CD4-positive, alpha-beta T cell (primary cell): Measurements from ENCODE around the gene POLE4. TPM values are rescaled to one million over a fixed set of nuclear protein-coding genes. Genes with fewer than 3 reads are reported as not detected.

Source experiments
- ATAC-seq: fragments of 200-7000 bp; cut with Tn5 transposase; one replicate; pipeline ENCODE4 v1.10.0; 2022; ENCODE audit warnings: mild to moderate bottlenecking; ENCODE audit not compliant: poor library complexity
- CTCF ChIA-PET: fragments of 350-600 bp; sonication (Branson Sonifier 250); formaldehyde crosslinking; loops from one replicate; lab custom pipeline; 2021; ENCODE audit warnings: antibody characterized with exemption, inconsistent platforms; lab: Charles Lee
- POLR2A ChIA-PET: fragments of 350-600 bp; sonication (Branson Sonifier 250); formaldehyde crosslinking; loops from one replicate; lab custom pipeline; 2021; ENCODE audit warnings: antibody characterized with exemption, inconsistent platforms; lab: Charles Lee
- DNase-seq, 14 experiments: peaks; one replicate each; pipeline ENCODE4 v3.0.0-alpha.2; 2013 to 2020; ENCODE audit warnings: mixed read lengths in 2 of 14
- H3K27ac ChIP-seq, 2 donors: one replicate each; pipeline versions ENCODE4 v1.5.1 to v1.7.0; 2013; ENCODE audit warnings: low read length in 2 of 2, low read depth in 1 of 2, mild to moderate bottlenecking in 1 of 2
- H3K27me3 ChIP-seq, 2 experiments: 1 replicate in 1 of 2; 2 replicates in 1 of 2; pipeline versions ENCODE4 v1.6.1 to v1.7.0; 2013; ENCODE audit warnings: low read length in 2 of 2, control low read depth in 1 of 2, mild to moderate bottlenecking in 1 of 2, moderate library complexity in 1 of 2; ENCODE audit not compliant: insufficient read depth in 2 of 2, control insufficient read depth in 1 of 2
- H3K36me3 ChIP-seq: one replicate; pipeline ENCODE4 v1.6.1; 2013; ENCODE audit warnings: low read length, control low read depth; ENCODE audit not compliant: insufficient read depth
- H3K4me1 ChIP-seq: one replicate; pipeline ENCODE4 v1.6.1; 2013; ENCODE audit warnings: low read length, control low read depth; ENCODE audit not compliant: insufficient read depth
- H3K4me3 ChIP-seq: one replicate; pipeline ENCODE4 v1.5.1; 2013; ENCODE audit warnings: mild to moderate bottlenecking, low read length, moderate library complexity
- H3K9me3 ChIP-seq, 2 experiments: 1 replicate in 1 of 2; 2 replicates in 1 of 2; pipeline versions ENCODE4 v1.6.1 to v1.7.0; 2013; ENCODE audit warnings: low read length in 2 of 2, mild to moderate bottlenecking in 2 of 2, control low read depth in 1 of 2, moderate library complexity in 1 of 2; ENCODE audit not compliant: control insufficient read depth in 1 of 2, insufficient read depth in 1 of 2
- H3K27ac Mint-ChIP-seq: one replicate; pipeline ENCODE4 v1.8.0; 2020; ENCODE audit warnings: mixed read lengths
- H3K27me3 Mint-ChIP-seq: one replicate; pipeline ENCODE4 v1.8.0; 2021; ENCODE audit warnings: mixed read lengths
- H3K36me3 Mint-ChIP-seq: one replicate; pipeline ENCODE4 v1.8.0; 2021; ENCODE audit warnings: low read depth, mixed read lengths
- H3K4me1 Mint-ChIP-seq: one replicate; pipeline ENCODE4 v1.8.0; 2021; ENCODE audit warnings: low read depth, mixed read lengths
- H3K4me3 Mint-ChIP-seq: one replicate; pipeline ENCODE4 v1.8.0; 2020; ENCODE audit warnings: mild to moderate bottlenecking, mixed read lengths
- H3K9me3 Mint-ChIP-seq: one replicate; pipeline ENCODE4 v1.8.0; 2020; ENCODE audit warnings: mixed read lengths
- intact Hi-C, 2 experiments: fragments of 100-400 bp; cut with DNase I in 1 of 2; cut with micrococcal nuclease in 1 of 2; formaldehyde crosslinking; loops; one replicate each; pipeline versions ENCODE4 v1.15.1 to v1.9.0; 2023 to 2025; cut with DNase I, micrococcal nuclease
- total RNA-seq, 174 experiments: library from RNA in 2 of 174; stranded (reverse) in 2 of 174; gene quantifications; one replicate each; pipeline ENCODE4 v1.2.3 and lab custom pipeline; 2021 to 2026
- TF ChIP-seq, protein P1 (sequence below): fragments of 200-600 bp; IDR thresholded peaks from one replicate; pipeline ENCODE4 v1.8.0; 2022; ENCODE audit warnings: antibody characterized with exemption, mild to moderate bottlenecking

POLE4 gene
- total RNA-seq, 2 experiments from 2014 or later, result 34.9 to 38.4 TPM

DNA sequence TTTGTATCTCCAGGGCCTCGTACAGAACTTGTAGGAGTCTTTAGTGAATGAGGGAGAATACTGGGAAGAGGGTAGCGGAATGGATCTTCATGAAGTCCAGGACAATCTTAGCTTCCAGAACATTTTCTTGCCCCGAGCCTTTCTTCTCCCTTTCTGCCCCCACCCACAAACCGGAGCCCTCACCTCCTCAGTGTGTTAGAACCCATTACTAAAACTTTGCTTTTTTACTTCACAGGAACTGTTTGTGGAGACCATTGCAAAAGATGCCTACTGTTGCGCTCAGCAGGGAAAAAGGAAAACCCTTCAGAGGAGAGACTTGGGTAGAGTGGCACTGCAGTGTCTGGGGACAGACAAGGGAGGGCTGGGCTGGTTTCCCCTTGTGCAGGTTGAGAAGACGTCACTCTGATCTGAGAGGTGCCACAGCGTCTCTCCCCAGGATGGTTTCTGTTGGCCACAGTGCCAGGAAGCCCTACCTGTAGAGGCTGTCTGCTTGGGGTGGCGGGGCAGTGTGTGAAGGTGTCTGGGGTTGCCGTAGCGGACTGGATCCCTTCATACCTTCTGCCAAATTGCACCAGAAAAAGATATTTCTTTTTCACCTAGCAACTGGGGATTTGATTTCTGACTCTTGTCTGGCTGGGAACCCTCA lies 786 bp downstream of the POLE4 start:
- Mint-ChIP-seq H3K36me3 (peaks cover 69% of the 10 kb centered on the region), H3K4me1 (peaks cover 69% of the 10 kb centered on the region), H3K9me3 (no peaks in the 10 kb centered on the region), H3K27me3 (no peaks in the 10 kb centered on the region), H3K27ac (peak overlapping the region; percentile 83), H3K4me3 (peak overlapping the region; percentile 87)
- CTCF ChIA-PET, result no interaction called here
- ATAC-seq (no peak), DNase-seq (peak in 7 of 14 experiments; percentile 1 to 64 (median 8))
- peak overlapping the region; percentile 60 for H3K4me3 ChIP-seq
- no peaks in the 10 kb centered on the region for H3K36me3 ChIP-seq
- H3K27me3 ChIP-seq, result no peaks in the 10 kb centered on the region
- H3K27ac ChIP-seq, result peak overlapping the region; percentile 73 to 86
- POLR2A ChIA-PET, result no interaction called here
- peaks cover 20% of the 10 kb centered on the region for H3K4me1 ChIP-seq
- intact Hi-C loops, result loop anchor here (5.0 to 10.0 kb wide), 6 partner anchors 114 to 1674 kb away; partner anchors contain the start of genes ALMS1 (in 1 of the 2), FBXO41 (in 1 of the 2), GCFC2 (in 1 of the 2) and MRPL19 (in 1 of the 2)
- H3K9me3 ChIP-seq, result no peaks in the 10 kb centered on the region
- TF ChIP-seq, protein P1, sequence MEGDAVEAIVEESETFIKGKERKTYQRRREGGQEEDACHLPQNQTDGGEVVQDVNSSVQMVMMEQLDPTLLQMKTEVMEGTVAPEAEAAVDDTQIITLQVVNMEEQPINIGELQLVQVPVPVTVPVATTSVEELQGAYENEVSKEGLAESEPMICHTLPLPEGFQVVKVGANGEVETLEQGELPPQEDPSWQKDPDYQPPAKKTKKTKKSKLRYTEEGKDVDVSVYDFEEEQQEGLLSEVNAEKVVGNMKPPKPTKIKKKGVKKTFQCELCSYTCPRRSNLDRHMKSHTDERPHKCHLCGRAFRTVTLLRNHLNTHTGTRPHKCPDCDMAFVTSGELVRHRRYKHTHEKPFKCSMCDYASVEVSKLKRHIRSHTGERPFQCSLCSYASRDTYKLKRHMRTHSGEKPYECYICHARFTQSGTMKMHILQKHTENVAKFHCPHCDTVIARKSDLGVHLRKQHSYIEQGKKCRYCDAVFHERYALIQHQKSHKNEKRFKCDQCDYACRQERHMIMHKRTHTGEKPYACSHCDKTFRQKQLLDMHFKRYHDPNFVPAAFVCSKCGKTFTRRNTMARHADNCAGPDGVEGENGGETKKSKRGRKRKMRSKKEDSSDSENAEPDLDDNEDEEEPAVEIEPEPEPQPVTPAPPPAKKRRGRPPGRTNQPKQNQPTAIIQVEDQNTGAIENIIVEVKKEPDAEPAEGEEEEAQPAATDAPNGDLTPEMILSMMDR, result no peak

DNA sequence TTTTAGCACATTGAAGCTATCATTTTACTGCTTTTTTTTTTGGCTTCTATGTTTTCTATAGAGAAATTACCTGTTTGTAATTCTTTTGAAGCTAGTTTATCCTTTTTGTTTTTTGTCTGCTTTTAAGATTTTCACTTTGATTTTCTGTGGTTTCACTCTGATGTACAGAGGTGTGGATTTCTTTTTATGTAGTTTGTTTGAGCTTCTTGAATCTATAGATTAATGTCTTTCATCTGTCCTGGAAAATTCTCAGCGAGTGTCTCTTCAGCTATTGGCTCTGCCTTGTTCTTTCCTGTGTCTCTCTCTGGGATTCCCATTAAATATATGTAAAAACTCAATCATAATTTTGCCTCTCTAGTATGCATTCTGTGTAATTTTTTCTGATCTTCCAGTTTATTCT lies 8.4 kb downstream of the POLE4 start:
- Histone ChIP-seq H3K27ac (no peak overlapping the region), H3K27me3 (no peaks in the 10 kb centered on the region), H3K4me1 (no peaks in the 10 kb centered on the region), H3K36me3 (peaks cover 17% of the 10 kb centered on the region), H3K4me3 (no peak overlapping the region), H3K9me3 (peaks cover 0 to 8% of the 10 kb centered on the region in 2 experiments)
- Mint-ChIP-seq H3K36me3 (peaks cover 69% of the 10 kb centered on the region), H3K4me1 (peaks cover 25% of the 10 kb centered on the region), H3K27ac (no peak overlapping the region), H3K4me3 (no peak overlapping the region), H3K27me3 (no peaks in the 10 kb centered on the region), H3K9me3 (no peaks in the 10 kb centered on the region)
- ATAC-seq (no peak), DNase-seq (no peak)
- TF ChIP-seq, protein P1, result no peak
- CTCF ChIA-PET, result no interaction called here
- POLR2A ChIA-PET, result interaction anchor here (0.7 kb wide), 1 partner anchor 450 kb away, joined by 3 read pairs; no protein-coding TSS in a partner anchor
- intact Hi-C loops, result no loop called here

DNA sequence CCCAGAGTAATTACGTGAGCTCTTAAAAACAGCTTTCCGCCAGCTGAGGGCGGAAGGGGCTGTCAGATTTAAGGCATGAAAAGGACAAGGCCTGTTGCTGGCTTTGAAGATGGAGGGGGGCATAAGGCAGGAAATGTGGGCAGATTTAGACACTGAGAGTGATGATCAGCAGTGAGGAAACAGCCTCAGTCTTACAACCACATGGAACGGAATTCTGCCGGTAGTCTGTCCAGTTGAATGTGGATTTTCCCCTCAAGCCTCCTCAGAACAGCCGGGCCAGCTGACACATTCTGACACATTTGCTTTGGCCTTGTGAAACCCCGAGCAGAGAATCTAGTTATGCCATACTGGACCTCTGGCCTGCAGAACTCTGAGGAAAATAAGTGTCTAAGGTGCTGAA lies 16.6 kb downstream of the POLE4 start:
- Mint-ChIP-seq H3K4me3 (no peak overlapping the region), H3K9me3 (no peaks in the 10 kb centered on the region), H3K27me3 (no peaks in the 10 kb centered on the region), H3K36me3 (peaks cover 43% of the 10 kb centered on the region), H3K4me1 (peaks cover 8% of the 10 kb centered on the region), H3K27ac (no peak overlapping the region)
- ATAC-seq (no peak), DNase-seq (no peak)
- Histone ChIP-seq H3K4me1 (no peaks in the 10 kb centered on the region), H3K27ac (no peak overlapping the region), H3K9me3 (no peaks in the 10 kb centered on the region), H3K4me3 (no peak overlapping the region), H3K36me3 (peaks cover 2% of the 10 kb centered on the region), H3K27me3 (no peaks in the 10 kb centered on the region)
- intact Hi-C loops, result no loop called here
- TF ChIP-seq, protein P1, result no peak
- CTCF ChIA-PET, result no interaction called here
- POLR2A ChIA-PET, result no interaction called here
